Spinal cord (tissue), 10 donors: ENCODE measurements around the gene COL20A1. TPM values are rescaled to one million over a fixed set of nuclear protein-coding genes. Genes with fewer than 3 reads are reported as not detected.
"Not testable (repeated sequence)": the region's sequence is repeated elsewhere in the genome, so short reads cannot be mapped to it uniquely, and the experiment has no call there.

ENCODE experiments used
- DNase-seq, 6 donors: peaks; one replicate each; pipeline versions ENCODE4 v3.0.0 to v3.0.0-alpha.2; 2013 to 2015; ENCODE audit warnings: low spot score in 6 of 6, low read depth in 4 of 6
- H3K27ac ChIP-seq: one replicate; pipeline ENCODE4 v1.5.1; 2013; ENCODE audit warnings: low read depth, low read length, control low read depth
- H3K27me3 ChIP-seq: one replicate; pipeline ENCODE4 v1.6.1; 2013; ENCODE audit warnings: low read length; ENCODE audit not compliant: control insufficient read depth, insufficient read depth
- H3K36me3 ChIP-seq: one replicate; pipeline ENCODE4 v1.6.1; 2013; ENCODE audit warnings: low read length; ENCODE audit not compliant: control insufficient read depth, insufficient read depth
- H3K4me1 ChIP-seq: one replicate; pipeline ENCODE4 v1.6.1; 2013; ENCODE audit warnings: low read length; ENCODE audit not compliant: control insufficient read depth, insufficient read depth
- H3K4me3 ChIP-seq: one replicate; pipeline ENCODE4 v1.5.1; 2013; ENCODE audit warnings: low read depth, low read length, control low read depth
- H3K9me3 ChIP-seq: one replicate; pipeline ENCODE4 v1.6.1; 2013; ENCODE audit warnings: low read length; ENCODE audit not compliant: control insufficient read depth, insufficient read depth
- WGBS: methylation state at CpG from one replicate; pipeline ENCODE4 v1.1.5; 2013; ENCODE audit warnings: missing lambda C conversion rate; ENCODE audit not compliant: insufficient coverage; 5-methylcytosine and 5-hydroxymethylcytosine counted together
- polyA plus RNA-seq, 2 donors: library from polyadenylated mRNA; unstranded; fragments of 120-200 nt; gene quantifications; one replicate each; pipeline ENCODE4 v1.2.1, GENCODE V29; 2013; ENCODE audit not compliant: insufficient read length in 2 of 2
- total RNA-seq, 2 donors: library from RNA; depleted of rRNA in 1 of 2; stranded (reverse); fragments of 120-200 nt in 1 of 2; fragments of >200 nt in 1 of 2; gene quantifications; one replicate each; pipeline versions ENCODE4 v1.2.3 to v1.2.4, GENCODE V29; 2013 to 2014
- donor health status: healthy.

The COL20A1 gene
- total and polyA plus RNA-seq, 4 donors: 10.3 to 50.9 (median 32.2) TPM

DNA sequence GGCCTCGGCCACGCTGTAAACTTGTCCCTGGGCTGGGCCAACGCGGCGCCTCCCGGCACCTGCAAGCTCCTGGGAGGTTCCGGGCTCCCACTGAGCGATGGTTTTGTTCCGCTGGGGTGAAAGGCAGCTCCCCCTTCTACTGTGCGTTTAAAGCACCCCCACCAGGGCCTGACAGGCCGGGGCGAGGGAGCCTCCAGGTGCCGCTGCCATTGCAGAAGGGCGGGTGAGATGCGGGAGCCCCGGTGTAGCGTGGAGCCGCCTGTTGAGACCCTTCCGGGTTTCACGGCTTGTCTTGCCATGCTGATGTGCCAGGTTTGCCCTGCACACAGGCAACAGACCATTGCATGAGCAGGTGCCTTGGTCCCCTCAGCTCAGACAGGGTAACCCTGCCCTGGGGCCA, 2.9 kb downstream of the COL20A1 start:
- Histone ChIP-seq H3K4me1 (peaks cover 74% of the 10 kb centered on the region), H3K9me3 (no peaks in the 10 kb centered on the region), H3K36me3 (peaks cover 19% of the 10 kb centered on the region), H3K27ac (peak overlapping the region; percentile 88), H3K4me3 (no peak overlapping the region), H3K27me3 (peaks cover 13% of the 10 kb centered on the region)
- no peak for DNase-seq
- 32% methylated on average over 20 of the region's 20 CpGs for WGBS

DNA sequence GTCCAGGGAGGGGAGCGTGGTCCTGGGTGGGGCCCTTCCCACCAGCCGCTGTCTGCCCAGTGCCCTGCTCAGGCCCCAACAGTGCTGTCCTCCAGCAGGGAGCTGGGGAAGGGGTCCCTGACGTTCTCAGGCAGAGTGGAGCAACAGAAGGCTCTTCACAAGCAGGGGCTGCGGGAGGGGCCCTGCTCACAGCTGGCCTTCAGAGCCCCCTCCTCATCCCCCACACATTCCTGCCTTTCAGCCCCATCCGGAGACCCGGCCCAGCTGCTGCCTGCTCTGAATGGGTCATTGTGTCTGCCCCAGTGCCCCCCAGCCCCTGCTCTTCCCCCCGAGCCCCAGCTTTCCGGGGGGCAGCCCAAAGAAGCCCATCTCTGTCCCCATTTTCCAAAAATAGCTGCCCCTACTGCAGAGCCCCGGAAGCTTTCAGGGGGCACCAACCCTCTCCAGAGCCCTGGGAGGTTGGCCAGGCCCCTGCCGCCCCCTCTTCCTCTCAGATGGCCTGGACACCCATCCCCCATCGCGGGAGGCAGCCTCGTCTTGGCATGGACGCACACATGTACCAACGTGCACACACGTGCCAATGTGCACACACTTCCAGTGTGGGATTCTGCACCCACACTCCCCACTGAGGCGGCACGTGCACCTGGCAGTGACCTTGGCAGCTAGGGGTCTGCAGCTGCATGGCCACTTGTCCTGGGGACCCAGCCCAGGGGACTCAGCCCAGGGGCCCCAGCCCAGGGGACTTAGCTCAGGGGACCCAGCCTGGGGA, 3.7 kb downstream of the COL20A1 start:
- H3K36me3 ChIP-seq: peaks cover 12% of the 10 kb centered on the region
- DNase-seq: peak in 5 of 6 donors; percentile 33 to 82 (median 36)
- 26% methylated on average over 18 of the region's 18 CpGs for WGBS
- H3K4me3 ChIP-seq: no peak overlapping the region
- H3K9me3 ChIP-seq: peaks cover 1% of the 10 kb centered on the region
- peaks cover 13% of the 10 kb centered on the region for H3K27me3 ChIP-seq
- H3K4me1 ChIP-seq: peaks cover 66% of the 10 kb centered on the region
- peak overlapping the region; percentile 88 for H3K27ac ChIP-seq

DNA sequence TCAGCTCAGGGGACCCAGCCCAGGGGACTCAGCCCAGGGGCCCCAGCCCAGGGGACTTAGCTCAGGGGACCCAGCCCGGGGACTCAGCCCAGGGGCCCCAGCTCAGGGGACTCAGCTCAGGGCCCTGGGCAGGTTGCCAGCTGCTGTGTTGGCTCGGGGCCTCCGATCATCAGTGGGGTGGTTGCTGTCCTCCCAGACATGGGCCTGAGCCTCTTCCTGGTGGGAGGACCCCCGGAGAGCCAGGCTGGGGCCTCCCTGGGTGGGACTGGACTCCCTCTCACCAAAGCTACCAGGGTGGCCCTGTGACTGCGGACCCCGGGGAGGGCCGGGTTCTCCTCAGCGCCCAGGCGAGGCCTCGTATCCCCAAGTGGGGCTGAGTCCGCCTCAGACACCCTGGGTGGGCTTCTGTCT, 4.4 kb downstream of the COL20A1 start:
- Histone ChIP-seq H3K27ac (peak overlapping the region; percentile 69), H3K27me3 (peaks cover 13% of the 10 kb centered on the region)
- WGBS: 58% methylated on average over 11 of the region's 11 CpGs

DNA sequence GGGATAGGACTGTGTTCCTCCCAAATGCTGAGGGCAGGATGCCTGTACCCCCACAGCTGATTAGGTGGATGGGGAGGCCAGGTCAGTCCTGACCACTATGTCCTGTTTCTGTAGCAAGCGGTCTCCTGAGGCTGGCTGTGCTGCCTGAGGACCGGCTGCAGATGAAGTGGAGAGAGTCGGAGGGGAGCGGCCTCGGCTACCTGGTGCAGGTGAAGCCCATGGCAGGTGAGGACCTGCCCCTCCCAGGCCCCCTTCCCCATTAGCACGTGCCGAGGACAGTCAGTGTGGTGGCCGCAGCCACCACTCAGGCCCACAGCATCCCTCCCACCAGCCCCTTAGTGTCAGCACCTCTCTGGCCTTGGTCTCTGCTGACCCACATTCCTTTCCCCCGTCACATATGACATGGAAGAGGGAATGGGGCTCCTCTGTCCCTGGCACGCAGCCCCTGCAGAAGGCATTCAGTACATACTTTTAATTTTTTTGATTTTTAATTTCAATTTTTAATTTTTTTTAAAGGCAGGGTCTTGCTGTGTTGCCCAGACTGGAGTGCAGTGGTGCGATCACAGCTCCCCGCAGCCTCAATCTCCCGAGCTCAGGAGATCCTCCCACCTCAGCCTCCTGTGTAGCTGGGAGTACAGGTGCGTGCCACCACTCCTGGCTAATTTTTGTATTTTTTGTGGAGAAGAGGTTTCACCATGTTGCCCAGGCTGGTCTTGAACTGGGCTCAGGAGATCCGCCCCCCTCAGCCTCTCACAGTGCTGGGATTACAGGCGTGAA, 5.0 kb downstream of the COL20A1 start:
- Histone ChIP-seq H3K27ac (peak overlapping the region; percentile 69), H3K4me3 (no peak overlapping the region), H3K36me3 (peaks cover 3% of the 10 kb centered on the region), H3K4me1 (peaks cover 54% of the 10 kb centered on the region), H3K27me3 (peaks cover 13% of the 10 kb centered on the region), H3K9me3 (peaks cover 1% of the 10 kb centered on the region)
- DNase-seq: no peak
- 87% methylated on average over 9 of the region's 16 CpGs for WGBS

More for the DNA sequence above, 4.4 kb downstream of the COL20A1 start:
- Histone ChIP-seq H3K4me1 (peaks cover 60% of the 10 kb centered on the region), H3K9me3 (peaks cover 1% of the 10 kb centered on the region), H3K4me3 (no peak overlapping the region), H3K36me3 (peaks cover 6% of the 10 kb centered on the region)
- peak in 1 of 6 donors; percentile 19 for DNase-seq

DNA sequence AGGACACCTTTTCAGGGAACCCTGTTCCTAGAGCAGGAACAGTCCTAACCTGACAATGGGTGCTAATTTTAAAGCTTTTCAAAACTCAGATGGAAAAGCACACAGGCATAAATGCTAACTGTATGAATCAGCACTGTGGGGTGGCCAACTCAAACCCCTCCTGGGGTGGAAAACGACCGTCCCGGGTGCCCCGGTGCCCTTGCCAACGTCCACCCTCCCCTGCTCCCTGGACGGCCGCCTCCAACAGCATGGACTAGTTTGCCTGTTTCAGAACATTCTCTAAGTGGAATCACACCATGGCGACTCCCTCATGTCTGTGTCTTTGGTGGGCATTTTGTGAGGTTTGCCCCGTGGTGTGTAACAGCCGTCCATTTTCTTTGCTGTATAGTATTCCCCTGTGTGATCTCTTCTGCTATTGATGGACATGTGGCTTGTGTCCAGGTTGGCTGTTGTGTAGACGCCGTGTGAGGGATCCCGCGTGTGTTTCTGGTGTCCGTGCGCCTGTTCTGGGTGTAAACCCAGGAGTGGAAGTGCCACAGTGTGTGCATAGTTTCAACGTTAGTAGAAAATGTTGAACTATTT, 5.8 kb downstream of the COL20A1 start:
- DNase-seq: no peak
- Histone ChIP-seq H3K36me3 (peaks cover 3% of the 10 kb centered on the region), H3K27me3 (peaks cover 13% of the 10 kb centered on the region), H3K9me3 (peaks cover 1% of the 10 kb centered on the region), H3K27ac (no peak overlapping the region), H3K4me3 (no peak overlapping the region), H3K4me1 (peaks cover 46% of the 10 kb centered on the region)
- WGBS: 89% methylated on average over 17 of the region's 17 CpGs

DNA sequence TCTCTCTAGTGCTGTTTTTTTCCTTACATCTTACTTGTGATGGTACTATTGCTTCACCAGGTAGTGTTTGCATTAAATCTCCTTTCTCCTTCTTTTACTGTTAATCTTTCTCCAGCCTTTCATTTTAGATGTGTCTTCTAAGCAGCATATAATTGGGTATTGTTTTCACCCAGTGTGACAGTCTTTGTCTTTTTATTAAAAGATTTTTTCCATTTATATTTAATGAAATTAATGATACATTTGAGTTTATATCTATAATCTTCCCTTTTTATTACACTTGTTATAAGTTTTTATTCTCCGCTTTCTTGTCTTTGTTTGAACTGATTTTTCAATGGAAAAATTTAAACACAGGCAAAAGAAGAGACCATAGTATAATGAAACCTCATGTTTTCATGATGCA, 8.7 kb downstream of the COL20A1 start:
- Histone ChIP-seq H3K4me1 (peaks cover 18% of the 10 kb centered on the region), H3K36me3 (peaks cover 13% of the 10 kb centered on the region), H3K4me3 (no peak overlapping the region), H3K27ac (no peak overlapping the region), H3K9me3 (peaks cover 1% of the 10 kb centered on the region), H3K27me3 (no peaks in the 10 kb centered on the region)
- no peak for DNase-seq
- WGBS: no CpG with 5 or more reads among the region's 1 CpG

DNA sequence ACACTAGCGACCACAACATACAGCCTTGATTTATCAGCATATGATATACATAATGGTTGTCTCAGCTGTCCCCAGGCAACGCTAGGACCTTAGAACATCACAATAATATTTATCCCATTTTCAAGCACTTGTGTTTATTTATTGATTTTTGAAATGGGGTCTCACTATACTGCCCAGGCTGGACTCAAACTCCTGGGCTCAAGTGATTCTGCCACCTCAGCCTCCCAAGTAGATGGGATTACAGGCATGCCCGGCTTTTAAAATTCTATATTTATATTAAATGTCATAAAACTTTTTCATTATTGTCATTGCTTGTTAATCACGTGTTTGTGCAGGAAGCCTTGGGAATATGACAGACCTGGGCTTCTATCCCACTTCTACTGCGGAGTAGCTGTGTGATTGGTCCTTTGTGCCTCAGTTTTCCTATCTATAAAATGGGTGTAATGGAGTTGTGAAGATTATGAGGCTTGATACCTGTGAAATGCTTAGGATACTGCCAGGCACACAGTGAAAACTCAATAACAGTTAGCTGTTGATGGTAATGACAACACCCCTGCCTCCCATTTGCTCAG, 10.2 kb downstream of the COL20A1 start:
- Histone ChIP-seq H3K9me3 (peaks cover 1% of the 10 kb centered on the region), H3K27me3 (no peaks in the 10 kb centered on the region), H3K4me3 (no peak overlapping the region), H3K27ac (no peak overlapping the region), H3K36me3 (peaks cover 26% of the 10 kb centered on the region), H3K4me1 (peaks cover 6% of the 10 kb centered on the region)
- DNase-seq: no peak
- WGBS: no CpG with 5 or more reads among the region's 5 CpGs

DNA sequence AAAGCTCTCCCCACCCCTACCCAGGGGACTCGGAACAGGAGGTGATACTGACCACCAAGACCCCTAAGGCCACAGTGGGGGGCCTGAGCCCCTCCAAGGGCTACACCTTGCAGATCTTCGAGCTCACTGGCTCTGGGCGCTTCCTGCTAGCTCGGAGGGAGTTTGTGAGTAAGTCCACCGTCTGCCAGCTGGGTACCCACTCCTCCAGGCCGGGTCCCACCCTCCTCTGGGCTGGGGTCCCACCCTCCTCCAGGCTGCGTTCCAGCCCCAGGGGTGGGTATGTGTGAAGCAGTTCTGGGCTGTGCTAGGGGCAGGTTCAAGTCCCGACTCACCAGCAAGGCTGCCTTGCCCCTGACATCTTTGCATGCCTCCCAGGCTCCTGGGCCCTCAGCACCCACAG, 12.4 kb downstream of the COL20A1 start:
- no peak overlapping the region for H3K4me3 ChIP-seq
- H3K27ac ChIP-seq: no peak overlapping the region
- no peaks in the 10 kb centered on the region for H3K27me3 ChIP-seq
- peaks cover 1% of the 10 kb centered on the region for H3K9me3 ChIP-seq
- no peak for DNase-seq
- peaks cover 30% of the 10 kb centered on the region for H3K36me3 ChIP-seq
- peaks cover 21% of the 10 kb centered on the region for H3K4me1 ChIP-seq
- WGBS: 62% methylated on average over 4 of the region's 8 CpGs

DNA sequence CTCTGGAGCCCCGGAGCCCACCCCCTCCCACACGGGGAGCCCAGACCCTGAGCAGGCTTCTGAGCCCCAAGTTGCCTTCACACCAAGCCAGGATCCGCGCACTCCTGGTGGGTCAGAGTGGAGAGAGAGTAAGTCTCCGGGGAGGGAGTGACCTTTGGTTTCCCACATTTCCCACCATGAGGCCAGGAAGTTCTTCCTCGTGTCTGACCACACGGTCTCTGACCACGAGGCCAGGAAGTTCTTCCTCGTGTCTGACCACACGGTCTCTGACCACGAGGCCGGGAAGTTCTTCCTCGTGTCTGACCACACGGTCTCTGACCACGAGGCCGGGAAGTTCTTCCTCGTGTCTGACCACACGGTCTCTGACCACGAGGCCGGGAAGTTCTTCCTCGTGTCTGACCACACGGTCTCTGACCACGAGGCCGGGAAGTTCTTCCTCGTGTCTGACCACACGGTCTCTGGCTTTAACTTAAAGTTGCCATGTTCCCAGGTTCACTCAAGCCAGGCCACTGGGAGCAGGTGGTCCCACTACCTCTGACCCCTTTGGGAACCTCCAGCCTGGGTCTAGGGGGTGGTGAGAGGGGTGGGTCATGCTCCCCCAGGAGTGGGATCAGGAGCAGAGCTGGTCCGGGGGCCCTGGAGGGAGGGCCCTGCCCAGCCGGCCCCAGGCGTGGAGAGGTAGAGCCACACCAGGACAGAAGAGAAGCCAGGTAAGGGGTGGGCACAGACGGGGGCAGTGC, 13.1 kb downstream of the COL20A1 start:
- 88% methylated on average over 14 of the region's 30 CpGs for whole genome bisulfite sequencing
- not testable (repeated sequence) for H3K4me3 ChIP-seq, H3K27me3 ChIP-seq, H3K9me3 ChIP-seq, DNase-seq, H3K27ac ChIP-seq
- H3K4me1 ChIP-seq: peaks cover 21% of the 10 kb centered on the region
- peaks cover 34% of the 10 kb centered on the region for H3K36me3 ChIP-seq
